Caco-2 (cell line): ENCODE measurements around the gene CHIT1. TPM values are rescaled to one million over a fixed set of nuclear protein-coding genes. Genes with fewer than 3 reads are reported as not detected.

ENCODE experiments used
- BruUV-seq: library from RNA; stranded (reverse); fragments of 400-500 nt; replicated peaks from 2 replicates; lab custom pipeline; 2021; lab: Mats Ljungman, UMichigan
- CTCF ChIA-PET: fragments of 300-600 bp; sonication (Branson Sonifier 250); formaldehyde crosslinking; loops from one replicate; lab custom pipeline; 2022; ENCODE audit warnings: antibody characterized with exemption; lab: Charles Lee
- POLR2A ChIA-PET: fragments of 300-600 bp; sonication (Branson Sonifier 250); formaldehyde crosslinking; loops from one replicate; lab custom pipeline; 2022; ENCODE audit warnings: antibody characterized with exemption; lab: Charles Lee
- DNase-seq, 2 experiments: peaks; one replicate each; pipeline versions ENCODE4 v3.0.0 to v3.0.0-alpha.2; 2020 to 2022
- H3K27me3 ChIP-seq: replicated peaks from 2 replicates; pipeline ENCODE4 v1.6.0; 2011; ENCODE audit warnings: low read length; ENCODE audit not compliant: control insufficient read depth, insufficient read depth
- H3K36me3 ChIP-seq: 2 replicates; pipeline ENCODE4 v1.5.1; 2011; ENCODE audit warnings: low read length; ENCODE audit not compliant: control insufficient read depth, insufficient read depth
- H3K4me1 ChIP-seq: fragments of 250-450 bp; sonication (Bioruptor Pico); 2 replicates; pipeline ENCODE4 v1.5.1; 2020; ENCODE audit warnings: mild to moderate bottlenecking
- H3K4me3 ChIP-seq: 2 replicates; pipeline ENCODE4 v1.5.1; 2011; ENCODE audit warnings: low read depth, mild to moderate bottlenecking, control low read depth, low read length
- H3K9me3 ChIP-seq: fragments of 250-450 bp; sonication (Bioruptor Pico); 2 replicates; pipeline ENCODE4 v1.5.1; 2020; ENCODE audit warnings: mild to moderate bottlenecking, moderate library complexity
- H3K27ac Mint-ChIP-seq: one replicate; pipeline ENCODE4 v1.8.0; 2022; ENCODE audit warnings: mixed read lengths; ENCODE audit not compliant: unreplicated experiment
- H3K27me3 Mint-ChIP-seq: one replicate; pipeline ENCODE4 v1.8.0; 2022; ENCODE audit warnings: mixed read lengths; ENCODE audit not compliant: insufficient read depth, unreplicated experiment
- H3K36me3 Mint-ChIP-seq: one replicate; pipeline ENCODE4 v1.8.0; 2022; ENCODE audit warnings: mild to moderate bottlenecking, mixed read lengths; ENCODE audit not compliant: insufficient read depth, unreplicated experiment
- H3K4me1 Mint-ChIP-seq: one replicate; pipeline ENCODE4 v1.8.0; 2022; ENCODE audit warnings: low read depth, mixed read lengths; ENCODE audit not compliant: unreplicated experiment
- H3K4me3 Mint-ChIP-seq: one replicate; pipeline ENCODE4 v1.8.0; 2022; ENCODE audit warnings: mild to moderate bottlenecking, moderate library complexity, mixed read lengths; ENCODE audit not compliant: unreplicated experiment
- H3K9me3 Mint-ChIP-seq: one replicate; pipeline ENCODE4 v1.8.0; 2022; ENCODE audit warnings: mixed read lengths; ENCODE audit not compliant: unreplicated experiment
- intact Hi-C: fragments of 100-400 bp; cut with micrococcal nuclease; formaldehyde crosslinking; loops from one replicate; pipeline ENCODE4 v1.10.0; 2022; ENCODE audit not compliant: unreplicated experiment
- total RNA-seq: library from RNA; stranded (reverse); gene quantifications from 2 replicates; pipeline ENCODE4 v1.2.3, GENCODE V29; 2022
- TF ChIP-seq, protein P1 (sequence below), 2 experiments: fragments of 200-600 bp in 1 of 2; IDR thresholded peaks; 1 replicate in 1 of 2; 2 replicates in 1 of 2; pipeline versions ENCODE4 v1.5.1 to v1.8.0; 2011 to 2022; ENCODE audit warnings: antibody characterized with exemption in 1 of 2, control low read depth in 1 of 2, inconsistent platforms in 1 of 2, low read depth in 1 of 2, low read length in 1 of 2, mild to moderate bottlenecking in 1 of 2, moderate library complexity in 1 of 2; ENCODE audit not compliant: insufficient read depth in 1 of 2, severe bottlenecking in 1 of 2, unreplicated experiment in 1 of 2

CHIT1 gene
- total RNA-seq, 1 experiment from 2014 or later: not detected

DNA sequence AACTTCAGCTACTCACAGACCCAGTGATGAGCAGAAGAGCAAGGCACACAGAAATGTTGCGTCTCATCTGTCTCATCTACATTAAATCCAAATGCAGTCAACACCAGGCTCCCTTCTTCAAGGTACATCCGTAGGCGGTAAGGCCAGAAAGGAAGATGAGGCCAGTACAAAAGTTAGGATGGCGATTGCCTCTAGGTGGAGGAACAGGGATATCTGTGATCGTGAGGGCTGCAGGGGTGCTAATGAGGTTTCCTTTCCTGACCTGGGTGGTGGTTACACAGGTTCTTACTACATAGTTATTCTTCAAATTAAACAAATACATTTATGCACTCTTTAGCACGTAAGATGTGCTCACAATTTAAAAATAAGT, 52.5 kb downstream of the CHIT1 start:
- Histone ChIP-seq H3K36me3 (no peaks in the 10 kb centered on the region), H3K27me3 (no peaks in the 10 kb centered on the region), H3K9me3 (no peaks in the 10 kb centered on the region), H3K4me1 (peaks cover 74% of the 10 kb centered on the region), H3K4me3 (no peak overlapping the region)
- Mint-ChIP-seq H3K9me3 (no peaks in the 10 kb centered on the region), H3K4me1 (peaks cover 72% of the 10 kb centered on the region), H3K4me3 (peak overlapping the region; percentile 65), H3K27me3 (no peaks in the 10 kb centered on the region), H3K36me3 (peaks cover 62% of the 10 kb centered on the region), H3K27ac (peak overlapping the region; percentile 95)
- TF ChIP-seq, protein P1, sequence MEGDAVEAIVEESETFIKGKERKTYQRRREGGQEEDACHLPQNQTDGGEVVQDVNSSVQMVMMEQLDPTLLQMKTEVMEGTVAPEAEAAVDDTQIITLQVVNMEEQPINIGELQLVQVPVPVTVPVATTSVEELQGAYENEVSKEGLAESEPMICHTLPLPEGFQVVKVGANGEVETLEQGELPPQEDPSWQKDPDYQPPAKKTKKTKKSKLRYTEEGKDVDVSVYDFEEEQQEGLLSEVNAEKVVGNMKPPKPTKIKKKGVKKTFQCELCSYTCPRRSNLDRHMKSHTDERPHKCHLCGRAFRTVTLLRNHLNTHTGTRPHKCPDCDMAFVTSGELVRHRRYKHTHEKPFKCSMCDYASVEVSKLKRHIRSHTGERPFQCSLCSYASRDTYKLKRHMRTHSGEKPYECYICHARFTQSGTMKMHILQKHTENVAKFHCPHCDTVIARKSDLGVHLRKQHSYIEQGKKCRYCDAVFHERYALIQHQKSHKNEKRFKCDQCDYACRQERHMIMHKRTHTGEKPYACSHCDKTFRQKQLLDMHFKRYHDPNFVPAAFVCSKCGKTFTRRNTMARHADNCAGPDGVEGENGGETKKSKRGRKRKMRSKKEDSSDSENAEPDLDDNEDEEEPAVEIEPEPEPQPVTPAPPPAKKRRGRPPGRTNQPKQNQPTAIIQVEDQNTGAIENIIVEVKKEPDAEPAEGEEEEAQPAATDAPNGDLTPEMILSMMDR (IDR thresholded peaks at IDR 0.05; ENCODE audit: insufficient read depth in 1 of 2, low read depth in 1 of 2, low read length in 1 of 2, severe bottlenecking in 1 of 2, unreplicated experiment in 1 of 2): no peak
- no TSS peak for BruUV-seq
- intact Hi-C loops: no loop called here
- POLR2A ChIA-PET: no interaction called here
- no peak for DNase-seq
- CTCF ChIA-PET: interaction anchor here (0.6 kb wide), 1 partner anchor 39 kb away, joined by 3 read pairs; no protein-coding TSS in a partner anchor

DNA sequence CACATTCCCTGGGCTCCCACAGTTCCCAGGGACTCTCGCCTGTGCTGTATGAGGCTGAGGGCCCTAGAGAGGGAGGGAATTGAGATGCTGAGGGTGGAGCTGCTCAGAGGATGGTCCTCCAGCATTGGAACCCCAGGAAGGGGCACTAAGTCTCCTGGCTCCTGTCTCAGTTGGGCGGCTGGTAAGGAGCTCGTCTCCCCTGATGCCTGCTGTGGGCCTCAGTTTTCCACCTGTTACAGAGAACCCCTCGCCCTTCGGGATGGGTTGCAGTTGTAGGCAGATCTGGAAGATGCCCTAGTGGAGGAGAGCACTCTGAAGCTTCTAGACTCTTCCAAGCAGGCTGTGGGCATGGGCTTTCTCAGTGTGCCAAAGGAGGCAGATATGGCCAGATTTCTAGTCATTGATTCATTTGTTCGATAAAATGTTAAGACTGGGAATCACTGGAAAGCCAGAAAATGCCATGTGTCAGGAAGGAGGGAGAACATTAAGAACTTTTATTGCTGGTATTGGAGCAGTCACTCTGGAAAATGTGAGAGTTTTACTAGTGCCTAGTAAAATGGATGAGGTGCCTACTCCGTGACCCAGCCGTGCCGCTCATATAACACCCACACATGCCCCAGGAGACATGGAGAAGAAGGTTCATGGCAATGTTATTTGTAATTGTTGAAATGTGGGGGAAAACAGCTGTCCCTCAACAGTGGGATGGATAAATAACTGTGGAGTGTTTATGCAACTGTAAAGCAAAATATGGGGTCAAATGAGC, 53.0 kb downstream of the CHIT1 start:
- Histone ChIP-seq H3K4me3 (no peak overlapping the region), H3K27me3 (no peaks in the 10 kb centered on the region), H3K9me3 (no peaks in the 10 kb centered on the region), H3K36me3 (no peaks in the 10 kb centered on the region), H3K4me1 (peaks cover 74% of the 10 kb centered on the region)
- Mint-ChIP-seq H3K27ac (peak overlapping the region; percentile 95), H3K4me1 (peaks cover 72% of the 10 kb centered on the region), H3K9me3 (no peaks in the 10 kb centered on the region), H3K27me3 (no peaks in the 10 kb centered on the region), H3K36me3 (peaks cover 62% of the 10 kb centered on the region), H3K4me3 (no peak overlapping the region)
- POLR2A ChIA-PET: no interaction called here
- BruUV-seq: no TSS peak
- CTCF ChIA-PET: interaction anchor here (1.0 kb wide), 1 partner anchor 40 kb away, joined by 3 read pairs; no protein-coding TSS in a partner anchor
- intact Hi-C loops: no loop called here
- TF ChIP-seq, protein P1 (IDR thresholded peaks at IDR 0.05; ENCODE audit: insufficient read depth in 1 of 2, low read depth in 1 of 2, low read length in 1 of 2, severe bottlenecking in 1 of 2, unreplicated experiment in 1 of 2): no peak
- DNase-seq: no peak

DNA sequence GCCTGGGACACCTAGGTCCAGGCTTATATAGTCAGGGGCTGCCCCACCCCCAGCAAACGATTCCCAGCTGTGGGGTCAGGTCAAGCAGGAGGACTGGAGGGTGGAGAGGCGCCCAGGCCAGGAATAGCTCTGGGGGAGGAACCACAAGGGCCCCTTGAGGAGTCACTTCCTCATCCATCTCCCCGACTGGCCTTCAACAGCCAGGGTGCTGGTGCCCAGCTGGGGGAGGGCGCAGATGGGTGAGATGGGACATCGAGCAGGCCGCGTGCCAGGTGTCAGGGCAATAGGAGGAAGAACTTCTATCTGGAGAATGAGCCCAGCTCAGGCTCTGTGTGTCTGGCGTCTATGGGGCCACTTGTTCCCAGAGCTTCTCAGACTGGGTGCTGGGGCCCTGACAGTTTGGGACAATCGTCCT, 53.6 kb downstream of the CHIT1 start:
- no peaks in the 10 kb centered on the region for H3K9me3 Mint-ChIP-seq
- no peak for DNase-seq
- BruUV-seq: no TSS peak
- peaks cover 69% of the 10 kb centered on the region for H3K4me1 Mint-ChIP-seq
- TF ChIP-seq, protein P1 (IDR thresholded peaks at IDR 0.05; ENCODE audit: insufficient read depth in 1 of 2, low read depth in 1 of 2, low read length in 1 of 2, severe bottlenecking in 1 of 2, unreplicated experiment in 1 of 2): no peak
- intact Hi-C loops: no loop called here
- Histone ChIP-seq H3K27me3 (no peaks in the 10 kb centered on the region), H3K4me3 (no peak overlapping the region), H3K9me3 (no peaks in the 10 kb centered on the region), H3K36me3 (no peaks in the 10 kb centered on the region), H3K4me1 (peaks cover 74% of the 10 kb centered on the region)
- H3K27ac Mint-ChIP-seq: peak overlapping the region; percentile 95
- no peak overlapping the region for H3K4me3 Mint-ChIP-seq
- H3K27me3 Mint-ChIP-seq: no peaks in the 10 kb centered on the region
- ChIA-PET CTCF (interaction anchor here (1.0 kb wide), 1 partner anchor 40 kb away, joined by 3 read pairs; no protein-coding TSS in a partner anchor), POLR2A (no interaction called here)
- H3K36me3 Mint-ChIP-seq: peaks cover 65% of the 10 kb centered on the region
